IMR-90 (cell line): Measurements from ENCODE around the gene LEPR.

Experiments used
- CEBPB ChIP-seq: IDR thresholded peaks from 2 replicates; pipeline ENCODE4 v1.6.1; 2012; ENCODE audit warnings: low read depth, low read length, improper control_type of control experiment
- CTCF ChIP-seq: conservative IDR thresholded peaks from 2 replicates; pipeline ENCODE4 v1.5.1; 2012; ENCODE audit warnings: mild to moderate bottlenecking, low read depth, low read length, improper control_type of control experiment
- FOS ChIP-seq: fragments of 150-350 bp; IDR thresholded peaks from 2 replicates; pipeline ENCODE4 v1.6.1; 2016; ENCODE audit warnings: low read depth, low read length
- MXI1 ChIP-seq: IDR thresholded peaks from 2 replicates; pipeline ENCODE4 v1.6.1; 2012; ENCODE audit warnings: low read depth, mild to moderate bottlenecking, low read length, moderate library complexity, borderline replicate concordance
- POLR2A ChIP-seq: IDR thresholded peaks from 2 replicates; pipeline ENCODE4 v1.6.1; 2012; ENCODE audit warnings: mild to moderate bottlenecking, low read depth, low read length
- RFX5 ChIP-seq: IDR thresholded peaks from 2 replicates; pipeline ENCODE4 v1.8.0; 2012; ENCODE audit warnings: low read depth, mild to moderate bottlenecking, low read length, moderate library complexity
- SMC3 ChIP-seq: fragments of 150-350 bp; IDR thresholded peaks from 2 replicates; pipeline ENCODE4 v1.6.1; 2016; ENCODE audit warnings: low read depth, mild to moderate bottlenecking, antibody characterized with exemption, low read length, moderate library complexity
- USF2 ChIP-seq: fragments of 150-350 bp; IDR thresholded peaks from 2 replicates; pipeline ENCODE4 v1.6.1; 2017; ENCODE audit warnings: mild to moderate bottlenecking, antibody characterized with exemption, low read length, low read depth

- TF ChIP-seq POLR2A (no peak), CTCF (no peak), FOS (no peak), RFX5 (no peak), SMC3 (no peak), CEBPB (no peak), USF2 (no peak), MXI1 (no peak)
These were observed 13.8 kb downstream of the LEPR start for GRCh38 chr1:65434255-65434654.
